NB4 (cell line): ENCODE measurements around the gene PLPP3.

Experiments
- CTCF ChIP-seq: IDR thresholded peaks from one replicate; pipeline ENCODE4 v1.5.1; 2012; ENCODE audit warnings: low read depth, low read length
- POLR2A ChIP-seq: IDR thresholded peaks from 2 replicates; pipeline ENCODE4 v1.6.1; 2011; ENCODE audit warnings: mild to moderate bottlenecking; ENCODE audit not compliant: insufficient read length; ENCODE audit errors: extremely low read depth

- no peak for TF ChIP-seq CTCF
- no peak for TF ChIP-seq POLR2A
Measured at GRCh38 chr1:56502700-56503245, 76.6 kb downstream of the PLPP3 start.
